NCI-H1436 (cell line): ENCODE results near the gene FAM3A.
"Not testable (repeated sequence)": the region's sequence is repeated elsewhere in the genome, so short reads cannot be mapped to it uniquely, and the experiment has no call there.

ENCODE experiments used
- DNase-seq: peaks from one replicate; lab custom pipeline; 2025; lab: John Stamatoyannopoulos, UW

Gene FAM3A, protein sequence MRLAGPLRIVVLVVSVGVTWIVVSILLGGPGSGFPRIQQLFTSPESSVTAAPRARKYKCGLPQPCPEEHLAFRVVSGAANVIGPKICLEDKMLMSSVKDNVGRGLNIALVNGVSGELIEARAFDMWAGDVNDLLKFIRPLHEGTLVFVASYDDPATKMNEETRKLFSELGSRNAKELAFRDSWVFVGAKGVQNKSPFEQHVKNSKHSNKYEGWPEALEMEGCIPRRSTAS

DNA sequence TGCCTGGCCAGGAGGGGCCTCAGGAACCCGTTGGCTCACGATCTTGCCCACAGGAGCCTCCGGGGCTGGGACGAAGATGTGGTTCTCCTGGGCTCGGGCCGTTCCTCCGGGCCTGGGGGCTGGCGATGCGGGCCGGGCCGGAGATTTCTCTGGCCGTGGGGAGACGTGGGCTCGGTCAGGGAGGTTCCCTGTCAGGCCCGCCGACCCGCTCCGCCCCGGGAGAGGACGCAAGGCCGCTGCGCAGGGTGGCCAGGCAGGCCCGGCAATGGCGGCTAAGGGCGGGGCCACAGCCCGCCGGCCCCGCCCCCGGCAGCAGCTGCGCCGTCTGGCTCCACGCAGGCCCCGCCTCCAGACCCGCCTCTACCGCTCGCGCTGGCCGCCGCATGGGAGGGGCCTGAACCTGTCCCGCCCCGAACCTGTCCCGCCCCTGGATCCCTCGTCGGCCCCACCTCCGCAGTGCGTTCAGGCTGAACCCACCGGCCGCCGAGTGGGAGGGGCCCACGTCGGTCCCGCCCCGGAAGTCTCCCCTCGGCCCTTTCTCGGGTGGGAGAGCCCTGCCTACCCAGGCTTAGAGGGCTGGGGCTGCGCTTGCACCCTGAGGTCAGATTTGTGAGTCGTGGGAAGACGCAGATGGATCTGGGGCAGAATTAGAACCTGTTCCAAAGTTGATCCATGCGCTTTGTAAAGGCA, at the start of gene FAM3A:
Gene FAM3A, minus strand, starts transcription at position 267 of the 690 bp plus-strand sequence. CDS start 460 bp downstream, outside the sequence.
- DNase-seq: peak; percentile 91

DNA sequence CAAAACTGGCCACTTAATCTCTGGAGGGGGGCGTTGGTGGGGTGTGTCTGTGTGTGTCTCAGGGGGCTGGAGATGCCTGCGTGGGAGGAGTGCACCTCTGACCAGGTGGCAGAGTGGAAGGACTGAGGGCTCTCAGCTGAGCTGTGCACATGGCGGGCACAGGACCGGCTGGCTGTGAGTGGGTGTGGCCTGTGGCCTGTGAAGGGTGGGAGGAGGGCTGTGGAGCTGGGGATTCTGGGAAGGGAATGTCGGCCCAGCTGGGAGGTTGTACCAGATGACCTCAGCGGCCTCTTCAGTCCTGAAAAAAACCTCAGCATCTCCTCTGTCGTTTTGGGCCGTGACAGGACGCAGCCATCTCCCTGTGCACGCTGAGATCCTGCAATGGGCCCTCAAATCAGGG, 46.3 kb upstream of the FAM3A start:
- DNase-seq: not testable (repeated sequence)

DNA sequence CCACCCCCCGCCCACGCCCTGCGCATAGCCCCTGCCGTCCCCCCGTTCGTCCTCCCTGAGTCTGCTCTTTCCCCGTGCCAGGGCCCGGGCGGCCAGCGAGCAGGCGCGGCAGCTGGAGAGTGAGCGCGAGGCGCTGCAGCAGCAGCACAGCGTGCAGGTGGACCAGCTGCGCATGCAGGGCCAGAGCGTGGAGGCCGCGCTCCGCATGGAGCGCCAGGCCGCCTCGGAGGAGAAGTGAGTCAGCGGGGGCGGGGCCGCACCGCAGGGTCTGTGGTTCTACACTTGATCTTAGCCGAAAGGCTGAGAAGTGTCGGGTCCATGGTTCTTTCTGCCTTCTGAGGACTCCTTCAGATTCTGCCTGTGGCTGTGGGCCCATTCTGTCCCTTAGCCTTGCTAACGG, 44.3 kb upstream of the FAM3A start:
- DNase-seq: not testable (repeated sequence)

DNA sequence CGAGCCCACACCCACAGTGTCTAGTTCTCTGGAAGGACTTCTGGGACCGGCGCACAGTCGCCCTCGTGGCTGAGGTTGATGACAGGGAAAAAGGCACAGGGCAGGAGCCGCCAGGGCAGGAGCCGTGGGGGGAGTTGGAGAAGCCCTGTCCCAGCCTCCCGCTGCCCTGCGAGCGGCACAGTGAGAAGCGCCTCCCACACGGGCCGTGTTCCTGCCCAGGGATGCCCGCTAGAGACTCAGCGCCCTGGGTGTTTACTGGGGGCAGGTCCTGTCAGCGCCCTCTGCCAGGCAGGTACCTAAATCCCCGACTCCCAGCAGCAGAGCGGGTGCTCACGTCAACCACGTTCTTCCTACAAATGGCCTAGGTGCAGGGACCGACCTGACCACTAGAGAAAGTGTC, 42.9 kb upstream of the FAM3A start:
- DNase-seq: not testable (repeated sequence)

DNA sequence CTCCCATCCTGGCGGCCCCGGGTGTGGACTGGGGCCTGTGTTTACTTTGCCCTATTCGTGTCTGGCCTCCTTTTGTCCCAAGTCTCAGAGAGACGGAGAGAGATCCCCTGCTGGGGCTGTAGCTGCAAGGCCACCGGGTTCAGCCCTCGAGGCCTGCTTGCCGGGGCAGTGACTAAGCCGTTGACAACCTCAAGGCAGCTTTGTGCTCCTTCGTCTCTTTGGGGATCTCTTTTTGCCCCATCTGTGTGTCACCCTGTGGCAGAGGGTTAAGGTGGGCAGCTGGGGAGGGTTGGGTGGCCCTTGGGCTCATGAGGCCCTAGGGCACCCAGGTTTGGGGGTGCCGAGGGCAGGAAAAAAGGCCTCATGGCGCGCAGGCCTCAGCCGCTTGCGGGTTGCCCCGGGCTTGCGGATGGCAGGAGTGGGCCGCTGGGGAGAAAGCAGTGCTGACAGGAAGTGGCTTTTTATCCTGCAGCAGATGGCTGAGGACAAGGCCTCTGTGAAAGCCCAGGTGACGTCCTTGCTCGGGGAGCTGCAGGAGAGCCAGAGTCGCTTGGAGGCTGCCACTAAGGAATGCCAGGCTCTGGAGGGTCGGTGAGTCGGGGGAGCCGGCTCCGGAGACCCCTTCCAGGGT, 42.1 kb upstream of the FAM3A start:
- not testable (repeated sequence) for DNase-seq

DNA sequence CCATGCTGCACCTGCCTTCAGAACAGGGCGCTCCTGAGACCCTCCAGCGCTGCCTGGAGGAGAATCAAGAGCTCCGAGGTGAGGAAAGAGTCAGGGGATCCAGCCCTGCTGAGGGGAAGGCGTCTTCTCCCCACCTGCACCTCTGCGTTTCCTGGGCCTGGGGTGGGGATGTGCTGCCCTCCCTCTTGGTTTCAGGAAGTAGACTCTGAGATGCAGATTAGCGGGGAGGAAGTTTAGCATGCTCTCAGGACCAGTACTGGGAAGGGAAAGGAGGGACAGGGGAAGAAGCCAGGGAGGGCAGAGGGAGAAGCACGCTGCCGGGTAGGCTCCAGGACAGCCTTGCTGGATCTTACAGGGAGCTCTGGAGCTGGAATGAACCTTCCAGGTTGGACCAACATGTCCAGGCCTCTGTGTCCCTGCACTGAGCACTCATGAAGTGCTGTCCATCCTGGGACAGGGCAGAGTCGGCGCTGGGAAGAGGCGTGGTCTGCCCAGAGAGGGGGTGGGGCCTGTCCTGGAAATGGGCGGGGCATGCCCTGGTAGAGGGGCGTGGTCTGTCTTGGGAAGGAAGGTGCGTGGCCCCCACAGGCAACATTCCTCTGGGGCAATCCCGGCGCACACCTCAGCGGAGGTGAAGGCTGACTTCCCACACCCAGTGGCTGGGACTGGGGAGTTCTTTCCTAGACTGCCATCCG, 36.2 kb upstream of the FAM3A start:
- not testable (repeated sequence) for DNase-seq

DNA sequence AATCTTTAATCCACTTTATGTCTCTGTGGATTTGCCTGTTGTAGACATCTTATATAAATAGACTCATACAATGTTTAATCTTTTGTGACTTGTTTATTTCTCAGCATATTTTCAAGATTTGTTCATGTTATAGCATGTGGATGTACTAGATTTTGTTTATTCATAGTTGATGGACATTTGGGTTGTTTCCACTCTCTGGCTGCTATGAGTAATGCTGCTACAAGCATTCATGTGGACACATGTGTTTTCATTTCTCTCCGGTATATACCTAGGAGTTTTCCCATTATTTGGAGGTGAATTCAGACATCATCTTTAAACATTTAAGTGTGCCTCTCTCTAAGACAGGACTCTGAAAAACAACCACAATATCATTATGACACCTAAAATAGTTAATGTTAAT, 33.7 kb upstream of the FAM3A start:
- DNase-seq: no peak

DNA sequence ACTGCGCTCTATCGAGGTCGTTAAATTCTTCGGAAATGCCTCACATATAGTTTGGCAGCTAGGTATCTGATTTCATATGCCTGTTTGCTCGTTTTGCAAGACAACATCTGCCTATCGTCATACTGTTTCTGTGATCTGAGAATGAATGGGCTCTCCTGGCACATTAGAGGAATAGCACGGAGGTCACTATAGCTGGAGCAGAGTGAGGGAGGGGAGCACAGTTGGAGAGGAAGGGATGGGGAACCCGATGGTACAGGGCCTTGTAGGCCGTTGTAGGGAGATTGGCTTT, 31.9 kb upstream of the FAM3A start:
- no peak for DNase-seq

DNA sequence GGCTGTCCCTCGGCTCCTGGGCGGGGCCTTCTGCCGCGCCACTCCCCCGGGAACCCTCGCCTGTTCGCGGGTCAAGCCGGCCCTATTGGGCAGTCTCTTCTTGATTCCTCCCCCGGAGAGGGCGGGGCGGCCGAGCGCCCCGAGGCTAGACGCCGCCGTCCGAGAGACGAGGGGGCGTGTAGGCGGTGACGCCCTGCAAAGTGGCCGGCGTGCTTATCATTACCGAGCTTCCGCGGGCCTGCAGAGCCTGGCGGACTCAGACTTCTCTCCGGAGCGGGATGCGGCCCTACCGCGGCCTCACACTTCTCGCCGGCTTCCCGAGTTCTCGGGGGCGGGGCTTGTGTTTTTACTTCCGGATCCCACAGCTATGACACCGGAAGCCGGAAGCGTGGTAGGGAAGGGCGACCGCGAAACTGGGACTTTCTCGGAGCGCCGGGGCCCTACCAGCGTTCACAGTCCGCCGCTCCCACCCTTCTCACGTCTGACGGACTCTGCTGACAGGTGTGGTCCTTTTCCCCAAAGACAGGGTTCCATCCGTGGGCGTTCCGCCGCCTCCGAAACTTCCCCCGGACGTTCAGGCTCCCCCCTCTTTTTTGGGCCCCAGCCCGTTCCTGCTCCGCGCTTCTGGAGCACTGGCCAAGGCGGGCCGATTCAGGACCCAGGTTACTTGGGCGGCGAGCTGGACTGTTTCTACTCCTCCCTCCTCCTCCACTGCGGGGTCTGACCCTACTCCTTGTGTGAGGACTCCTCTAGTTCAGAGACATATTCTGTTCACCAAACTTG, 31.4 kb upstream of the FAM3A start, which contains the start of gene IKBKG:
Gene IKBKG, plus strand, starts transcription at position 376 of the 783 bp plus-strand sequence. CDS start 4,383 bp downstream, outside the sequence.
- peak; percentile 93 for DNase-seq

DNA sequence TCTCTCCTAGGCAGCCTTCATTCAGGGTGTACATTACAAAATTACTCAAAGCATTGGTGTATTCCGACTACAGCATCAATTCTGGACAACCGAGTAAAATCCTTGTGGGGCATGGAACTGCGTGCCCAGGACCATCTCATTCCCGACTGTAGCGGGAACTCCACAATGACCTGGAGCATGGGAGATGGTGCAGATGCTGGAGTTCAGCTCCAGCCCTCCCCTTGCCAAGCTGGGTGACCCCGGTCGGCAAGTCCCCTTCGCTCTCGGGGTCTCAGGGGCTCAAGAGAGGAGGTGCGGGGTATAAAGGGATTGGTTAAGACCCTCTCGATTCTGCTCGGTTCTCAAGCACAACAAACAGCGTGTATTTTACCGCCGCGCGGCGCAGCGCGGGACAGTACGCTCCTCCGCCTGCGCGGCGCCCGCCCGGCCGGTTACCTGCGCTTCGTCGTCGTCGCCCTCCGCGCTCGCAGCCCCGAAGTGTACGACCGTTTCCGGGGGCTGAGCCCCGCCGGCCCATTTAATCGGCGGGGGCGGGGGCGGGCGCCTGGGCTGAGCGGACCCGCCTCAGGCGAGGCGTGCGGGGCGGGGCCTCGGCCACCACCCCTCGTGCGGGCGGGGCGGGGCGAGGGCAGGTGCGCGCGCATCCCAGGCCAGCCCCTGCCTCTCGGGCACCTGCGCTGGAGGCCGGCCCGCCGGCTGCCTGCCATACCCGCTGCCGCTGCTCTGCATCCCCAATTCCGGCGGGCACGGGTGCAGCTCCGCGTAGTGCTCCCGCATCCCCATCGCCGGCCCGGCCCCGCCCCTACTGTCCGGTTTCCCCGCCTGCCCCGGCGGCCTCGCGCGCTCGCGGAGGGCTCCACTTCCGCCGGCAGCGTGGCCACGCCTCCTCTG, 30.6 kb upstream of the FAM3A start, which contains the start of gene G6PD:
Gene G6PD, minus strand, starts transcription at position 493 of the 891 bp plus-strand sequence. CDS start 691 bp downstream, outside the sequence.
- DNase-seq: peak; percentile 80

DNA sequence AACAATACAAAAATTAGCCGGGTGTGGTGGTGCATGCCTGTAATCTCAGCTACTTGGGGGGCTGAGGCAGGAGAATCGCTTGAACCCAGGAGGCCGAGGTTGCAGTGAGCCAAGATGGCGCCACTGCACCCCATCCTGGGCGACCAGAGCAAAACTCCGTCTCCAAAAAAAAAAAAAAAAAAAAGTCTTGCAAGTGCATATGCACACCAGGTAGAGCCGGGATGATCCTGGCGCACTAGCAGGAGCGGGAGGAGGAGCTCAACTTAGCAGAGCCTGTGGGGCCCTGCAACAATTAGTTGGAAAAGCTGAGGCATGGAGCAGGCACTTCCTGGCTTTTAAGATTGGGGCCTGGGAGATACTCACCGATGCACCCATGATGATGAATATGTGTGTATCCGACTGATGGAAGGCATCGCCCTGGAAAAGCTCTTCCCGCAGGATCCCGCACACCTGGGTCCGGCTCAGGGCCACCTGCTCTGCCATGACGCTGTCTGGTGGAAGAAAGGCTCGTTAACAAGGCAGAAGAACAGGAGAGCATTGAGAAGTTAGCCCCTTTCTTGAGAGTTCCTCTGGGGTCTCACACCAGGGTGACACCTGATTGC, 29.7 kb upstream of the FAM3A start:
- no peak for DNase-seq

DNA sequence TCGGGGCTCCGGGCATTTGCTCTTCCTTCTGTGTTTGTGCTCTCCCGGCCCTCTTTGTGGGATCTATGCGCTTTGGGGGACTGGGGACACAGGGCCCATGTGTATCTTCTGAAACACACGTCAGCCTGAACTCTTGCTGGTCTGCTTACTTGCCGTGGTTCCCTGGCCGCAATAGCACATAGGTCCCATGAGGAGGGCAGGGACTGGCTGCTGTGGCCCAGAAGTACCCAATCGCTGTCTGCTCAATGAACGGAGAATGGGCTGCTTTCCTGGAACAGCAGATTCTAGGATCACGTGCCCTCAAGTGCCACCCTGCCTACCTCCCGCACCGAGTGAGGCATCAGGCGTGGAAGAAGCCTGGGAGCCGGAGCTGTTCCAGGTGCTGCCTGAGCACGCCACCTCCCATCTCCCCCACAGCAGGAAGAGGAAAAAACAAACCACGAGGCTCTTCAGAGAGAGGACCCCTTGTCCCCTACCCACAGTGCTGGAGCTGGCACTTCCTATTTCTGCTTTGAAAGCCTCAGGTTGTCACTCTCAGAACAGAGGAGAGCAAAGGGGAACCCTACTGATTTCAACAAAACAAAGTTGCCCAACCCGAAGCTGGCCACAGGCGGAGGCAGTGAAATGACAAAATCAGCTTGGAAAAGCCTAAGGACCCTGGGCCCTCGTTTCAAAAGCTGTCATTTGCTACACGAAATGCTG, 26.8 kb upstream of the FAM3A start:
- no peak for DNase-seq

DNA sequence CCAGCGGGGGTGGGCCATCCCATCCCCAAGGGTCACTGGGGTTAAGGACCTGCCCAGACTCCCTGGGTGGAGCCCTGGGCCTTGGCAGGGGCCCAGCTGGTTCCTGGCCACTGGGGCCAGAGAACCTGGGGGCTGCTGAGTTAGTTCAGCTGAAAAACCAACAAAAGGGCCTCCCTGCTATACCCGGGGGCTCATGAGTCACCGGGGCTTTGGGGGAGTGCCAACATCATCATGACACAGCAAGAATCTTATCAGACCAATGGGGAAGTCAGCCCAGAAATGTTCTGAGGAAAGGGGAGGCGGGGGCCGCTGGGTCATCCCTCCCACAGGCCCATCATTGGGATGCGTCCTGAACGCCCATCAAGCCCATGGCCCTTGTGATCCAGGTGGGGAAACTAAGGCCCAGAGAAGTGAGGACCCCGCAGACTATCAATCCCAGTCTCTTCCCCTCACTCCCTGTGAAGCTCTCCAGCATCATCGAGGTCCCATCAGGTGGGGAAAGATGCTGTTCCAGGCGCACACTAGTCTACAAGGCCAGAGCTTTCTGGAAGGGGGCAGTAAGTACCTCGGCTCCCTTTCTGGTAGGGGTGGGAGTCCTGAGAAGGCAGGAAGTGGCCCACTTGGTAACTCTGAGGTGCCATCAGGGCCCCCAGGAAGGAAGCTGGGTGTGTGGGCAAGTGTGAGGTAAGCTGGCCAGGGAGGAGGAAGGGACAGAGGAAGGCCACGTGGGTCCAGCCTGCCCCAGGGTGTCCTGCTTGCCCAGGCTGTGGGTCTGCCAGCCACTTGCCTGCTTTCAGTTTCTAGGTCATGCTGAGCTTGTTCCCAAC, 26.1 kb upstream of the FAM3A start:
- DNase-seq: peak; percentile 19

DNA sequence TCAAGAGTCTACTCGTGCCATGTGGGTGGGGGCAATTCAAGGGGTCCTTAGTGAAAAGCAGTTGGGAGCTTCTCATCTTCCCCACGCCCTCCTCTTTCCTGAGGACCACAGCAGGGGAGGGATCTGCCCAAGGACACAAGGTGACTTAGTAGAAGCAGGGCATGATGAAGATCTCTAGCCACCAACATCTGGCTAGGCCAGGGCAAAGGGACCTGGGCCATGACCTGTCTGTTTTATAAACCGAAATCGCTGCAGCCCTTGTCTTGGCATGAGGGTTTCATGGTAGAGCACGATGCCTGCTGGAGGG, 25.5 kb upstream of the FAM3A start:
- no peak for DNase-seq

DNA sequence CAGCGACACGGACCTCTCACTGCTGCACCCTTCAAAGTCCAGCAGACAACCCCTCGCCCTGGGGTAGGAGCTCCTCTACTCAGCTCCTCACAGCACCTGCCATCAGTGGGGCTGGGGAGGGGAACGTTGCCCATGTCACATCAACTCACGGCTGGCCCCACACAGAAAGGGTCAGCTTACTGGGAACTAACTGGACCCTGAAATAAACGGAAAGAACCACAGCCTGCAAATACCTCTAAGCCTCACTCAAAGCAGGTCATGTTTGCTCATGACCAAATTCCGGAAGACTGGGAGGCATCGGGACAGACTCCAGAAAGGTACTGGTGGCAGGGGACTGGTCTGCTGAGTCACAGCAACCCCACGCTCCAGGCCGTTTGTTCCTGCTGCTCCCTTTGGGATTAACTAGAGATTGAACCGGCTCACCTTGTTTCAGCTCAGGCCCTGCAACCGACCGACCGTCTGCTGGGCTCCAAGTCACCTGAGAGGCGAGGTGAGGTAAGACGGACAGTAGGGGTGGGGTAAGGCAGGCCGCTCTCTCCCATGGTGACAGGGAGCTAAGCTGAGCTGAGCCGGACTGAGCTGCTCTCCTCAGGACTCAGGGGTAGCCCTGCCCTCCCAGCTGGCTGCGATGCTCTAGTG, 25.0 kb upstream of the FAM3A start:
- DNase-seq: no peak

DNA sequence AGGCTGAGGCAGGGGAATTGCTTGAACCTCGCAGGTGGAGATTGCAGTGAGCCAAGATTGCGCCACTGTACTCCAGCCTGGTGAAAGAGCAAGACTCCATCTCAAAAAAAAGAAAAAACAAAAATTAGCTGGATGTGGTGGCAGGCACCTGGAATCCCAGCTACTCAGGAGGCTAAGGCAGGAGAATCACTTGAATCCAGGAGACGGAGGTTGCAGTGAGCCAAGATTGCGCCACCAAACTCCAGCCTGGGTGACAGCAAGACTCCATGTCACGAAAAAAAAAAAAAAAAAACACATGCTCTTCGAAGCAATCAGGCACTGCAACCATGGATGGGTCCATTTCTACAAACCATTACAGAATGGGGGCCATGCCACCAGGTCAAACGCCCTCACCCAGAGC, 24.3 kb upstream of the FAM3A start:
- not testable (repeated sequence) for DNase-seq

DNA sequence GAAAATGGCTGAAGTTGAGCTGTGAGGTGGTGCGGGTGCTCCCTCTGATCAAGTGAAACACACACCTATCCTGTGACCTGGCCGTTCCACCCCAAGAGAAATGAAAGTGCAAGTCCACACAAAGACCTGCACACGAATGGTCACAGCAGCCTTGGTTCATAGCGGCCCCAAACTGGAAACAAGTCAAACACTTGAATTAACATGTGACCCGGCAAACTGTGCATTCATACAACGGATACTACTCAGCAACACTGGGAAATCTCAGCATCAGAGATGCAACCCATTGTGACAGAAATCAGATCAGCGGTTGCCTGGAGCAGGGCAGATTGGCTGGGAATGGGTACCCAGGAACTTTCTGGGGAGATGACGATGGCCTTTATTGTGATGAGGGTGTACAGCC, 23.0 kb upstream of the FAM3A start:
- DNase-seq: no peak

DNA sequence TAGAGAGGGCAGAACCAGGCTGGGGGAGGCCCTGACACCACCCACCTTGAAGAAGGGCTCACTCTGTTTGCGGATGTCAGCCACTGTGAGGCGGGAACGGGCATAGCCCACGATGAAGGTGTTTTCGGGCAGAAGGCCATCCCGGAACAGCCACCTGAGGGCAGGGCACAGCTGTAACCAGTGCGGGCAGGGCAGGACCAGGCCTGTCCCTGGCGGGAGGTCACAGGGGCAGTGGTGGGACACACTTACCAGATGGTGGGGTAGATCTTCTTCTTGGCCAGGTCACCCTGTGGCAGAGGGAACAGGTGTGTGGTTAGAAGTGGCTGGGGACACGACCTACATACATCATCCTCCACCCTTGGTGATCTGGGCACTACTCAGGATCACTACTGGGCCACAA, 19.9 kb upstream of the FAM3A start:
- no peak for DNase-seq
